LNCaP clone FGC (cell line): Measurements from ENCODE around the gene C1QTNF5.

ENCODE experiments used
- DNase-seq: peaks from one replicate; pipeline ENCODE4 v3.0.0-alpha.2; 2011; ENCODE audit warnings: low read depth
- H3K4me3 ChIP-seq: 2 replicates; pipeline ENCODE4 v1.5.1; 2011; ENCODE audit warnings: mild to moderate bottlenecking, low read depth, low read length, control low read depth
- CTCF ChIP-seq: IDR thresholded peaks from 2 replicates; pipeline ENCODE4 v1.5.1; 2012; ENCODE audit warnings: mild to moderate bottlenecking; ENCODE audit not compliant: control insufficient read depth, insufficient read depth; ENCODE audit errors: extremely low read depth

C1QTNF5 gene

DNA sequence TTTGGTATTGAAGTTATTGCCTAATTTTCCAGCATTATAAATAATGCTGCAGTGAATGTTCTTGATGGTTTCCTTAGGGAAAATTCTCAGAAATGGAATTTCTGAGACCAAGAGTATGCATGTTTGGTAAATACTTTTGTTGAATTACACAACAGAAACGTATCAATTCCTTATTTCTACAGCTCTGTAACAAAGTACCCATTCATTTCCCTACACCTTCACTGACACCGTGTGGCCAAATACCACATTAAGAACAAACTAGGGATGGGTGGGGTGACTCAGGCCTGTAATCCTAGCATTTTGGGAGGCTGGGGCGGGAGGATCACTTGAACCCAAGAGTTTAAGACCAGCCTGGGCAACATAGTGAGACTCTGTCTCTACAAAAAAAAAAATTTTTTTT lies 45.5 kb downstream of the C1QTNF5 start:
- DNase-seq = no peak
- H3K4me3 ChIP-seq = no peak overlapping the region
- TF ChIP-seq CTCF = peak; percentile 18; the same call in 1 of the 2 replicates

DNA sequence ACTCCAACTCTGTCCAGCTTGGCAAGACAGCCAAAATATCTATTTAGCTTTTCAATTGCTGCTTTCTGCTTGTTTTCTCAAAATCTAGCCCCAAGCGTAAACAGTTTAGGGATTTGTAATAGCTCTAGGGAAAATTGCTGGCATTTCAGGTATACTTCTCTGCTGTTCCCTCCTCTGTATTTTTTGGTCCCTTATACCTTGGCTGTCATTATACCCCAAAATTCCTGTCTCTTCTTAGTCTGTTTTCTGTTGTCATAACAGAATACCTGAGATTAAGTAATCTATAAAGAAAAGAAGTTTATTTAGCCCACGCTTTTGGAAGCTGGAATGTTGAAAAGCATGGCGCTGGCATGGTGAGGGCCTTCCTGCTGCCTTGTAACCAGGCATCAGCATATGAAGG lies 47.2 kb downstream of the C1QTNF5 start:
- DNase-seq = no peak
- no peak overlapping the region for H3K4me3 ChIP-seq
- no peak for TF ChIP-seq CTCF

DNA sequence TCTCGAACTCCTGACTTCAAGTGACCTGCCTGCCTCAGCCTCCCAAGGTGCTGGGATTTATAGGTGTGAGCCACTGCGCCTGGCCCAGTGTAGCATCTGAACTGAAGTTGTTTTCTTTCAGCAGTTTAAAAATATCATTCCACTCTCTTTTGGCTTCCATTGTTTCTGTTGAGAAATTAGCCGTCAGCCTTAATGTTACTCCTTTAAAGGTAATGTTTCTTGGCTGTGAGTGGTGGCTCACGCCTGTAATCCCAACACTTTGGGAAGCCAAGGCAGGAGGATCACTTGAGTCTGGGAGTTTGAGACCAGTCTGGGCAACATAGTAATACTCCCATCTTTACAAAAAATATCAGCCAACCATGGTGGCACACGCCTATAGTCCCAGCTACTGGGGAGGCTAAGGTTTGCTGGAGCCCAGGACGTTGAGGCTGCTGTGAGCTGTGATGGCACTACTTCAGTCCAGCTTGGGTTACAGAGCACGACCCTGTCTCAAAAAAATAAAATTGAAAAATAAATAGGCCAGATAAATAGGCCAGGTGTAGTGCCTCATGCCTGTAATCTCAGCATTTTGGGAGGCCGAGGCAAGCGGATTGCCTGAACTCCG lies 49.7 kb downstream of the C1QTNF5 start:
- no peak overlapping the region for H3K4me3 ChIP-seq
- DNase-seq = no peak
- TF ChIP-seq CTCF = no peak
